ENCODE measurements around the gene CCS. TPM values are rescaled to one million over a fixed set of nuclear protein-coding genes. Genes with fewer than 3 reads are reported as not detected.
A peak's percentile ranks its signal among the peaks of the same experiment; 100 is the strongest.

CCS gene
- total RNA-seq, 3 donors from 2014 or later (not counting 1 experiment from before 2014, with no cell fraction given), result 27.1 to 35.6 (median 32.4) TPM

- H3K27ac ChIP-seq (ENCODE audit: low read length), result no peak overlapping the region
- peaks cover 70% of the 10 kb centered on the region for H3K36me3 ChIP-seq (ENCODE audit: control insufficient read depth, insufficient read depth, low read length)
- intact Hi-C loops (cut with micrococcal nuclease), result no loop called here
- H3K9me3 ChIP-seq (ENCODE audit: control insufficient read depth, insufficient read depth, low read length), result no peaks in the 10 kb centered on the region
- TF ChIP-seq CTCF (IDR thresholded peaks at IDR 0.05), result no peak
- WGBS (ENCODE audit: insufficient coverage), result 73% methylated on average over 3 of the region's 3 CpGs
- peak overlapping the region; percentile 62 to 88 for H3K27ac Mint-ChIP-seq
- ATAC-seq (no peak), DNase-seq (no peak)
- no peaks in the 10 kb centered on the region for H3K27me3 ChIP-seq (ENCODE audit: control insufficient read depth, insufficient read depth, low read length)
- no peaks in the 10 kb centered on the region for H3K27me3 Mint-ChIP-seq (ENCODE audit: low read depth in 2 of 2)
- H3K4me1 ChIP-seq (ENCODE audit: control insufficient read depth, insufficient read depth, low read length), result peaks cover 48% of the 10 kb centered on the region
- H3K4me3 ChIP-seq (ENCODE audit: low read length), result no peak overlapping the region
- peaks cover 46% of the 10 kb centered on the region for H3K36me3 Mint-ChIP-seq
- peak overlapping the region; percentile 92 for H3K4me3 Mint-ChIP-seq
- peaks cover 88 to 94% of the 10 kb centered on the region in 2 donors for H3K4me1 Mint-ChIP-seq
- no peaks in the 10 kb centered on the region for H3K9me3 Mint-ChIP-seq
These were observed 48.8 kb downstream of the CCS start for GRCh38 chr11:66641834-66642233.

- Mint-ChIP-seq H3K36me3 (peaks cover 54% of the 10 kb centered on the region), H3K9me3 (no peaks in the 10 kb centered on the region), H3K27ac (peak overlapping the region; percentile 57 to 88), H3K4me1 (peaks cover 86 to 88% of the 10 kb centered on the region in 2 donors), H3K4me3 (peak overlapping the region; percentile 13), H3K27me3 (ENCODE audit: low read depth in 2 of 2) (no peaks in the 10 kb centered on the region)
- H3K4me1 ChIP-seq (ENCODE audit: control insufficient read depth, insufficient read depth, low read length), result peaks cover 39% of the 10 kb centered on the region
- ATAC-seq (no peak), DNase-seq (no peak)
- no peak for TF ChIP-seq CTCF (IDR thresholded peaks at IDR 0.05)
- no peak overlapping the region for H3K4me3 ChIP-seq (ENCODE audit: low read length)
- H3K27ac ChIP-seq (ENCODE audit: low read length), result no peak overlapping the region
- H3K36me3 ChIP-seq (ENCODE audit: control insufficient read depth, insufficient read depth, low read length), result peaks cover 82% of the 10 kb centered on the region
- intact Hi-C loops (cut with micrococcal nuclease), result no loop called here
- no peaks in the 10 kb centered on the region for H3K9me3 ChIP-seq (ENCODE audit: control insufficient read depth, insufficient read depth, low read length)
- 96% methylated on average over 24 of the region's 24 CpGs for WGBS (ENCODE audit: insufficient coverage)
- no peaks in the 10 kb centered on the region for H3K27me3 ChIP-seq (ENCODE audit: control insufficient read depth, insufficient read depth, low read length)
These were observed 50.9 kb downstream of the CCS start for GRCh38 chr11:66643745-66644437.

GRCh38 chr11:66646828-66647227, 53.8 kb downstream of the CCS start:
- Histone ChIP-seq H3K9me3 (ENCODE audit: control insufficient read depth, insufficient read depth, low read length) (no peaks in the 10 kb centered on the region), H3K27ac (ENCODE audit: low read length) (no peak overlapping the region), H3K4me3 (ENCODE audit: low read length) (no peak overlapping the region)

More at GRCh38 chr11:66646828-66647227, 53.8 kb downstream of the CCS start:
- Mint-ChIP-seq H3K27ac (peak overlapping the region; percentile 60 to 80), H3K4me3 (peak overlapping the region; percentile 1), H3K4me1 (peaks cover 57 to 59% of the 10 kb centered on the region in 2 donors), H3K36me3 (peaks cover 45% of the 10 kb centered on the region), H3K9me3 (no peaks in the 10 kb centered on the region), H3K27me3 (ENCODE audit: low read depth in 2 of 2) (no peaks in the 10 kb centered on the region)
- no peak for TF ChIP-seq CTCF (IDR thresholded peaks at IDR 0.05)
- Histone ChIP-seq H3K27me3 (ENCODE audit: control insufficient read depth, insufficient read depth, low read length) (no peaks in the 10 kb centered on the region), H3K36me3 (ENCODE audit: control insufficient read depth, insufficient read depth, low read length) (peaks cover 66% of the 10 kb centered on the region), H3K4me1 (ENCODE audit: control insufficient read depth, insufficient read depth, low read length) (peaks cover 18% of the 10 kb centered on the region)
- no peak for ATAC-seq
- intact Hi-C loops (cut with micrococcal nuclease), result no loop called here
- no peak for DNase-seq
- WGBS (ENCODE audit: insufficient coverage), result 85% methylated on average over 4 of the region's 4 CpGs
